Psoas muscle (tissue), 8 donors: ENCODE results near the gene SMARCAD1. TPM values are rescaled to one million over a fixed set of nuclear protein-coding genes. Genes with fewer than 3 reads are reported as not detected.
"Not testable (repeated sequence)": the region's sequence is repeated elsewhere in the genome, so short reads cannot be mapped to it uniquely, and the experiment has no call there.

Source experiments
- ATAC-seq, 4 donors: fragments of 200-7000 bp; cut with Tn5 transposase; one replicate each; pipeline ENCODE4 v1.9.1; 2020; ENCODE audit warnings: moderate library complexity in 3 of 4, mild to moderate bottlenecking in 2 of 4
- DNase-seq, 2 donors: peaks; one replicate each; pipeline ENCODE4 v3.0.0-alpha.2; 2020
- H3K27ac ChIP-seq: fragments of 200-600 bp; one replicate; pipeline ENCODE4 v1.8.0; 2022
- H3K27me3 ChIP-seq, 3 donors: fragments of 200-600 bp in 1 of 3; one replicate each; pipeline versions ENCODE4 v1.6.1 to v1.8.0; 2013 to 2022; ENCODE audit warnings: low read length in 2 of 3, mild to moderate bottlenecking in 2 of 3, moderate library complexity in 1 of 3; ENCODE audit not compliant: insufficient read depth in 3 of 3
- H3K36me3 ChIP-seq, 2 donors: fragments of 200-600 bp in 1 of 2; one replicate each; pipeline versions ENCODE4 v1.6.1 to v1.8.0; 2013 to 2022; ENCODE audit warnings: low read depth in 1 of 2, mild to moderate bottlenecking in 1 of 2, moderate library complexity in 1 of 2; ENCODE audit not compliant: insufficient read depth in 1 of 2
- H3K4me1 ChIP-seq: fragments of 200-600 bp; one replicate; pipeline ENCODE4 v1.8.0; 2022
- H3K4me3 ChIP-seq: fragments of 200-600 bp; one replicate; pipeline ENCODE4 v1.8.0; 2022; ENCODE audit warnings: mild to moderate bottlenecking
- H3K9me3 ChIP-seq: fragments of 200-600 bp; one replicate; pipeline ENCODE4 v1.8.0; 2022
- WGBS, 3 donors: extraction: QIAGEN DNeasy Blood & Tissue Kit; methylation state at CpG; one replicate each; pipeline versions ENCODE4 v1.1.6 to v1.1.7; 2013; 5-methylcytosine and 5-hydroxymethylcytosine counted together
- intact Hi-C, 2 donors: fragments of 100-400 bp; cut with DNase I; formaldehyde crosslinking; loops; one replicate each; pipeline versions ENCODE4 v1.11.0 to v1.14.2; 2022
- polyA plus RNA-seq, 3 donors: library from polyadenylated mRNA; stranded (reverse); fragments of 200-250 nt; gene quantifications; one replicate each; pipeline ENCODE4 v1.2.3, GENCODE V29; 2013
- total RNA-seq, 4 donors: library from RNA; stranded (reverse); fragmentation: NEBNext Ultra II Directional in 2 of 4; extraction: Animal tissue kit (Norgen Biotek cat#: 25700) in 2 of 4; gene quantifications; one replicate each; pipeline versions ENCODE4 v1.2.1 to v1.2.4, GENCODE V29; 2021 to 2023
- TF ChIP-seq, protein P1 (sequence below): fragments of 200-600 bp; IDR thresholded peaks from one replicate; pipeline ENCODE4 v1.8.0; 2022; ENCODE audit warnings: antibody characterized with exemption
- donor health status: healthy with polysubstance abuse.
- donor health status: DM: no; HTN: no; CAD: no; lungs with moderate emphysema.
- donor health status: Bipolar disorder and iron deficiency.
- donor health status: healthy.
- donor health status: DM: yes; HTN: yes; CAD: no.
- donor health status: DM: no; HTN: no; CAD: no.
- donor health status: DM: no; HTN: no; CAD: no.
- donor health status: DM: yes; HTN: yes; CAD: no.

The SMARCAD1 gene
- total and polyA plus RNA-seq, 7 donors, result 5.0 to 10.5 (median 8.1) TPM

GRCh38 chr4:94333866-94334265 lies 126.2 kb downstream of the SMARCAD1 start:
- Histone ChIP-seq H3K27ac (no peak overlapping the region), H3K9me3 (no peaks in the 10 kb centered on the region), H3K4me1 (no peaks in the 10 kb centered on the region), H3K4me3 (no peak overlapping the region), H3K27me3 (no peaks in the 10 kb centered on the region), H3K36me3 (no peaks in the 10 kb centered on the region)
- TF ChIP-seq, protein P1, sequence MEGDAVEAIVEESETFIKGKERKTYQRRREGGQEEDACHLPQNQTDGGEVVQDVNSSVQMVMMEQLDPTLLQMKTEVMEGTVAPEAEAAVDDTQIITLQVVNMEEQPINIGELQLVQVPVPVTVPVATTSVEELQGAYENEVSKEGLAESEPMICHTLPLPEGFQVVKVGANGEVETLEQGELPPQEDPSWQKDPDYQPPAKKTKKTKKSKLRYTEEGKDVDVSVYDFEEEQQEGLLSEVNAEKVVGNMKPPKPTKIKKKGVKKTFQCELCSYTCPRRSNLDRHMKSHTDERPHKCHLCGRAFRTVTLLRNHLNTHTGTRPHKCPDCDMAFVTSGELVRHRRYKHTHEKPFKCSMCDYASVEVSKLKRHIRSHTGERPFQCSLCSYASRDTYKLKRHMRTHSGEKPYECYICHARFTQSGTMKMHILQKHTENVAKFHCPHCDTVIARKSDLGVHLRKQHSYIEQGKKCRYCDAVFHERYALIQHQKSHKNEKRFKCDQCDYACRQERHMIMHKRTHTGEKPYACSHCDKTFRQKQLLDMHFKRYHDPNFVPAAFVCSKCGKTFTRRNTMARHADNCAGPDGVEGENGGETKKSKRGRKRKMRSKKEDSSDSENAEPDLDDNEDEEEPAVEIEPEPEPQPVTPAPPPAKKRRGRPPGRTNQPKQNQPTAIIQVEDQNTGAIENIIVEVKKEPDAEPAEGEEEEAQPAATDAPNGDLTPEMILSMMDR, result no peak
- intact Hi-C loops, result loop anchor here in 1 of 2 donors (10.0 kb wide), 1 partner anchor 51 kb away; no protein-coding TSS in a partner anchor
- DNase-seq, result no peak
- no peak for ATAC-seq
- WGBS, 3 donors, result 76 to 83% (median 76%) methylated on average over 3 of the region's 3 CpGs

DNA sequence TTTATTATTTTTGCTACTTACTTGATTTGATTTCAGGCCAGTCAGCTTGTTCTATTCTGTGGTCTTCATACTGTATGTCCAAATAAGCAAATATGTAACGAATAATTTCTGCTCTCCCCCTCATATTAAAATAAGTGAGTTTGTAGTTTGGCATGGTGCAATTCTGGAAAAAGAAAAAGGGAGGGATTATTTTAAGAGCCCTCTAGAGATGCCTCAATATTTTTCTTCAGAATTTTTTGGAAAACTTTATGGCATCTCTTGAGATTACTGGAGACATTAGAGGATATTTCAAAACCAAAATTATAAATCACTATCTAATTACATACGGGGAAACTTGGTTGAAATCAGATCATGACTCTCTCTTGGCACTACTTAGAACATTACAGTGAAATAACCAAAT lies 126.8 kb downstream of the SMARCAD1 start:
- no peak overlapping the region for H3K27ac ChIP-seq
- H3K36me3 ChIP-seq, result no peaks in the 10 kb centered on the region
- H3K27me3 ChIP-seq, result no peaks in the 10 kb centered on the region
- intact Hi-C loops, result loop anchor here in 1 of 2 donors (10.0 kb wide), 1 partner anchor 50 kb away; no protein-coding TSS in a partner anchor
- H3K4me1 ChIP-seq, result no peaks in the 10 kb centered on the region
- WGBS, 3 donors, result 40 to 48% (median 40%) methylated on average over 2 of the region's 2 CpGs
- H3K4me3 ChIP-seq, result no peak overlapping the region
- ATAC-seq (no peak), DNase-seq (no peak)
- H3K9me3 ChIP-seq, result no peaks in the 10 kb centered on the region
- TF ChIP-seq, protein P1, result no peak

DNA sequence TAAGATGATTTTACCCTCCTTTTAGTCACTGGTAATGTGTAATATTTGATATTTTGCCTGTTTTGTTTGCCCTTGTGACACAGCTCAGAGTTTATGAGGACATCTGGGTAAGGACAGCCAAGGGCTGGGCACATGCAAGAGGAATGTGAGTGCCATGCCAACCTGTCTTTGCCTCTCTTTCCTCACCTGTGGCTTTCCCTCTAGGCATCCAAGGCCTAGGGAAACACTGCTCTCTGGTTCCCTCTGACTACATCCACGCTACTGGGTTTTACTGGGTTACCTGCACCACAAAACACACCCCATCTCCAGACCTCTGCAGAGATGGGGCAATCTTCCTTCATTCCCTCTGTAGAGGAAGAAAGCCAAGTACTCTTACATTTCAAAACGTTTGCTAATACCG lies 127.3 kb downstream of the SMARCAD1 start:
- H3K4me1 ChIP-seq, result no peaks in the 10 kb centered on the region
- WGBS, 3 donors, result 32 to 44% (median 32%) methylated on average over 3 of the region's 3 CpGs
- H3K27ac ChIP-seq, result no peak overlapping the region
- no peak for DNase-seq
- intact Hi-C loops, result loop anchor here in 1 of 2 donors (10.0 kb wide), 1 partner anchor 50 kb away; no protein-coding TSS in a partner anchor
- H3K9me3 ChIP-seq, result no peaks in the 10 kb centered on the region
- no peaks in the 10 kb centered on the region for H3K36me3 ChIP-seq
- H3K4me3 ChIP-seq, result no peak overlapping the region
- H3K27me3 ChIP-seq, result no peaks in the 10 kb centered on the region
- peak; percentile 63 to 83 (median 78) for ATAC-seq
- TF ChIP-seq, protein P1, result no peak

DNA sequence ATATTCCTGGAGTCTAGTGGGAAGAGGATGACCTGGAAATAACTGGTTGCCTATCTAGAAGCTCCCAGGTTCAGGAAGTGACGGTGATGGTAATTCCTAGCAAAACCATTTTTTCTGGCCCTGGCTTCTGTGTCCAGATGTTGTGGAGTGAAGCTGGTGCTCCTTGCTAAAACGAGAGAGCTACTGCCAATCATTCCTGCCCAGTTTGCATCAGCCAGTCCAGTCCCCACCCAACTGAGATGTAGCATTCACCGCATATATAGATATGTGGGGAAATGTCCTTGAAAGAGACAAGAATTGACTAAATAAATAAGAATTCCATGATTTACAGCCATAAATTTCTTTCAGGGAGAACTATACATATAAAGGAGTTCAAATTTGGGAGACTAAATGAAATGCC lies 128.6 kb downstream of the SMARCAD1 start:
- H3K4me1 ChIP-seq, result no peaks in the 10 kb centered on the region
- intact Hi-C loops, result loop anchor here in 1 of 2 donors (10.0 kb wide), 1 partner anchor 48 kb away; no protein-coding TSS in a partner anchor
- no peak overlapping the region for H3K27ac ChIP-seq
- no peaks in the 10 kb centered on the region for H3K27me3 ChIP-seq
- TF ChIP-seq, protein P1, result no peak
- no peaks in the 10 kb centered on the region for H3K9me3 ChIP-seq
- no peaks in the 10 kb centered on the region for H3K36me3 ChIP-seq
- 78 to 80% (median 80%) methylated on average over 3 of the region's 3 CpGs for WGBS, 3 donors
- DNase-seq (no peak), ATAC-seq (no peak)
- no peak overlapping the region for H3K4me3 ChIP-seq

- H3K4me3 ChIP-seq, DNase-seq, H3K27ac ChIP-seq, H3K4me1 ChIP-seq, H3K27me3 ChIP-seq, ATAC-seq, H3K9me3 ChIP-seq, H3K36me3 ChIP-seq: not testable (repeated sequence)
- intact Hi-C loops, result loop anchor here in 1 of 2 donors (10.0 kb wide), 1 partner anchor 48 kb away; no protein-coding TSS in a partner anchor
- 87 to 97% (median 90%) methylated on average over 5 of the region's 5 CpGs for WGBS, 3 donors
These were observed 129.1 kb downstream of the SMARCAD1 start for GRCh38 chr4:94336791-94337190.
